ENCODE results near the gene PPIL6.
A peak's percentile ranks its signal among the peaks of the same experiment; 100 is the strongest.

PPIL6 gene

DNA sequence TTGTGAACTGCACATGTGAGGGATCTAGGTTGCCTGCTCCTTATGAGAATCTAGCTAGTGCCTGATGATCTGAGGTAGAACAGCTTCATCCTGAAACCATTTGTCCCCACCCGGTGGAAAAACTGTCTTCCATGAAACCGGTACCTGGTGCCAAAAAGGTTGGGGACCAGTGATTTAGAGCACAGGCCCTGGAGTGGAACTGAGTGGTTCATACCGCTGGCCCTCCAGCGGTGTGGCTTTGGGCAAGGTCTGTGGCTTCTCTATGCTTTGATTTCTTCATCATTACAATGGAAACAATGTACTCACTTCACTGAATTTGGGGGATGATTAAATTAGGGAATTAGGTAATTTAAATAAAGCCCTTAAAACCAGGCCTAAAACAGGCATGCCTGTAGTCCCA lies 94.4 kb downstream of the PPIL6 start:
- peaks cover 2% of the 10 kb centered on the region for H3K79me2 ChIP-seq (ENCODE audit: control insufficient read depth, insufficient read depth, low read length, poor library complexity)
- peaks cover 15% of the 10 kb centered on the region for H3K79me1 ChIP-seq (ENCODE audit: low read length)
- no peak overlapping the region for H3K4me2 ChIP-seq (ENCODE audit: low read length)
- H3K36me3 ChIP-seq (ENCODE audit: control insufficient read depth in 1 of 2, insufficient read depth in 2 of 2, low read length in 2 of 2), result no peaks in the 10 kb centered on the region
- no peak overlapping the region for H4K8ac ChIP-seq (ENCODE audit: low read depth, low read length)
- no peak overlapping the region for H2AK5ac ChIP-seq (ENCODE audit: low read length)
- no CpG with 5 or more reads among the region's 4 CpGs for WGBS (ENCODE audit: extremely low coverage, insufficient coverage, insufficient read length)
- H2BK120ac ChIP-seq (ENCODE audit: insufficient read depth, low read length, poor library complexity), result no peak overlapping the region
- H3K4me3 ChIP-seq (ENCODE audit: low read depth, low read length), result no peak overlapping the region
- H3K18ac ChIP-seq (ENCODE audit: low read length), result no peak overlapping the region
- no peak overlapping the region for H3K9ac ChIP-seq (ENCODE audit: low read length)
- no peaks in the 10 kb centered on the region for H3K27me3 ChIP-seq (ENCODE audit: insufficient read depth, low read length)
- H2BK5ac ChIP-seq (ENCODE audit: low read depth, low read length, poor library complexity), result no peak overlapping the region
- no peak overlapping the region for H2AFZ ChIP-seq (ENCODE audit: insufficient read depth, low read length, poor library complexity)
- H3K27ac ChIP-seq (ENCODE audit: low read depth, low read length), result no peak overlapping the region
- H4K12ac ChIP-seq (ENCODE audit: low read depth, low read length), result no peak overlapping the region
- peak overlapping the region; percentile 73 for H4K91ac ChIP-seq (ENCODE audit: low read depth, low read length)
- H3K4me1 ChIP-seq (ENCODE audit: control insufficient read depth in 1 of 2, insufficient read depth in 2 of 2, low read length in 2 of 2), result peaks cover 13 to 34% of the 10 kb centered on the region in 2 experiments
- H3K23ac ChIP-seq (ENCODE audit: low read length), result no peak overlapping the region
- no peak overlapping the region for H3K4ac ChIP-seq (ENCODE audit: low read depth, low read length)
- H3K14ac ChIP-seq (ENCODE audit: low read length), result no peak overlapping the region
- H3K9me3 ChIP-seq (ENCODE audit: insufficient read depth, low read depth, low read length), result no peaks in the 10 kb centered on the region
- H2BK12ac ChIP-seq (ENCODE audit: low read length), result no peak overlapping the region
- no peak for DNase-seq

DNA sequence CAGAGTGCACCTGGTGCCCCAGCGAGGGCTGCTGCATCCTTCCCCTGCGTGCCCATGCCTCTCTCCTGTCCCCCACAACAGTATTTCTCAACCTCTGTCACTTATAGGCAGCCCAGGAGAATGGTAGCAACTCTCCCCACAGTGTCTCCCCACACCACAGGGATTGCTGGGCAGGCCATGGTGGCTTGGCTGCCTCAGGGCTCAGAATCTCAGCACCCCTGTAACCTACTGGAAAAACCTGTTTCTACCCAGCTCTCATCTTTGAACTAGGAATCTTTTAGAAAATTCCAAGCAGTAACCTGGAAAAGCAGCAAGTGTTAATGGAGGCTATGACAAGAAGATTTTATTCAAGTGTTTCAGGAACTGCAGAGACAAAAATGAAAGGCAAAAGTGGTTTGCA lies 96.2 kb downstream of the PPIL6 start:
- Histone ChIP-seq H2BK5ac (ENCODE audit: low read depth, low read length, poor library complexity) (peak overlapping the region; percentile 44), H3K4me2 (ENCODE audit: low read length) (peak overlapping the region; percentile 61), H2BK120ac (ENCODE audit: insufficient read depth, low read length, poor library complexity) (peak overlapping the region; percentile 35), H3K18ac (ENCODE audit: low read length) (peak overlapping the region; percentile 7), H3K9me3 (ENCODE audit: insufficient read depth, low read depth, low read length) (no peaks in the 10 kb centered on the region), H2BK12ac (ENCODE audit: low read length) (peak overlapping the region; percentile 78), H3K27me3 (ENCODE audit: insufficient read depth, low read length) (no peaks in the 10 kb centered on the region), H3K23ac (ENCODE audit: low read length) (no peak overlapping the region), H3K4me1 (ENCODE audit: control insufficient read depth in 1 of 2, insufficient read depth in 2 of 2, low read length in 2 of 2) (peaks cover 15 to 38% of the 10 kb centered on the region in 2 experiments), H4K8ac (ENCODE audit: low read depth, low read length) (no peak overlapping the region), H3K4ac (ENCODE audit: low read depth, low read length) (no peak overlapping the region), H3K9ac (ENCODE audit: low read length) (no peak overlapping the region), H3K79me2 (ENCODE audit: control insufficient read depth, insufficient read depth, low read length, poor library complexity) (peaks cover 2% of the 10 kb centered on the region), H3K27ac (ENCODE audit: low read depth, low read length) (peak overlapping the region; percentile 70), H3K36me3 (ENCODE audit: control insufficient read depth in 1 of 2, insufficient read depth in 2 of 2, low read length in 2 of 2) (no peaks in the 10 kb centered on the region), H4K12ac (ENCODE audit: low read depth, low read length) (no peak overlapping the region), H4K91ac (ENCODE audit: low read depth, low read length) (peak overlapping the region; percentile 85), H3K4me3 (ENCODE audit: low read depth, low read length) (no peak overlapping the region), H2AFZ (ENCODE audit: insufficient read depth, low read length, poor library complexity) (no peak overlapping the region), H3K79me1 (ENCODE audit: low read length) (peaks cover 15% of the 10 kb centered on the region), H2AK5ac (ENCODE audit: low read length) (no peak overlapping the region), H3K14ac (ENCODE audit: low read length) (peak overlapping the region; percentile 46)
- DNase-seq, result peak; percentile 69 to 87
- no CpG with 5 or more reads among the region's 2 CpGs for WGBS (ENCODE audit: extremely low coverage, insufficient coverage, insufficient read length)

DNA sequence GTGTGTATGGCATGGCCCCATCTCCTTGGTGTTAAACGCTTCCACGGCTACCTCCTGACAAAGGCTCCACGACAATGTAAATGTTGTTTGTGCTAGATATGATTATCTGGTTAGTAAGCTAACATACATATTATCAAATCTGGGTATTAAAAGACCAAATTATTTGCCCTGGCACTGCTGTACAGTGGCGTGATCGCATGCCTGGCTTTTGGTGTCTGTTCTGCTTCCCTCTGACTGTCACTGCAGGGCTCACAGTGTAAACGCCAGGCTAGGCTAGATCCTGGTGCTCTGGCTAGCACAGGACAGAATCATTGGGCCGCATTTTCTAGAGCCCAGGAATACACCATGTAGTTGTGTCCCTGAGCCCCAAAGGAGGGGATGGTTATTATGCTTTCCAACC lies 96.9 kb downstream of the PPIL6 start:
- Histone ChIP-seq H3K4ac (ENCODE audit: low read depth, low read length) (no peak overlapping the region), H3K23ac (ENCODE audit: low read length) (no peak overlapping the region), H3K27ac (ENCODE audit: low read depth, low read length) (peak overlapping the region; percentile 70), H4K91ac (ENCODE audit: low read depth, low read length) (peak overlapping the region; percentile 85), H3K79me1 (ENCODE audit: low read length) (peaks cover 15% of the 10 kb centered on the region), H3K14ac (ENCODE audit: low read length) (peak overlapping the region; percentile 46), H3K4me1 (ENCODE audit: control insufficient read depth in 1 of 2, insufficient read depth in 2 of 2, low read length in 2 of 2) (peaks cover 15 to 38% of the 10 kb centered on the region in 2 experiments), H3K9ac (ENCODE audit: low read length) (no peak overlapping the region), H2BK5ac (ENCODE audit: low read depth, low read length, poor library complexity) (peak overlapping the region; percentile 44), H2AK5ac (ENCODE audit: low read length) (peak overlapping the region; percentile 64), H2AFZ (ENCODE audit: insufficient read depth, low read length, poor library complexity) (no peak overlapping the region), H3K4me3 (ENCODE audit: low read depth, low read length) (no peak overlapping the region), H3K36me3 (ENCODE audit: control insufficient read depth in 1 of 2, insufficient read depth in 2 of 2, low read length in 2 of 2) (no peaks in the 10 kb centered on the region), H3K79me2 (ENCODE audit: control insufficient read depth, insufficient read depth, low read length, poor library complexity) (peaks cover 2% of the 10 kb centered on the region), H4K12ac (ENCODE audit: low read depth, low read length) (no peak overlapping the region), H3K27me3 (ENCODE audit: insufficient read depth, low read length) (no peaks in the 10 kb centered on the region), H4K8ac (ENCODE audit: low read depth, low read length) (no peak overlapping the region), H3K9me3 (ENCODE audit: insufficient read depth, low read depth, low read length) (no peaks in the 10 kb centered on the region), H3K4me2 (ENCODE audit: low read length) (no peak overlapping the region), H2BK120ac (ENCODE audit: insufficient read depth, low read length, poor library complexity) (peak overlapping the region; percentile 35), H2BK12ac (ENCODE audit: low read length) (peak overlapping the region; percentile 78), H3K18ac (ENCODE audit: low read length) (peak overlapping the region; percentile 7)
- WGBS (ENCODE audit: extremely low coverage, insufficient coverage, insufficient read length), result no CpG with 5 or more reads among the region's 7 CpGs
- no peak for DNase-seq

DNA sequence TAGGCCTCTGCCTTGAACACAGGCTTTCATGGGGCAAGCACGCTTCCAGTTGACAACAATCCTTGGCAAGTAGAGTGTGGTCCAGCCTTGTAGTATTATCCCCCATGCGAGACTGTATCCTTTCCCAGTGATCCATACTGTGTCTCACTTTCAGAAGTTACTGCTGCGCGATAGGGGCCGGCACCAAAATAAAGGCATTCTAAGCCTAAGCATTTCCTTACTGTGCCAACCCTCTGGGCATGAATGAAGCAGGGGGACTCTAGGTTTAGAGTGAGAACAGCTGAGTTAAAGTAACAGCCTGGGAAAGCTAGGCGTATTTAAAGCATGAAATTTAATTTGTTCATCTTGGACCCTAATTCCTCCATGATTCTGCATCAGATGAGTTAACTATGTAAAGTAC lies 97.5 kb downstream of the PPIL6 start:
- WGBS (ENCODE audit: extremely low coverage, insufficient coverage, insufficient read length), result no CpG with 5 or more reads among the region's 6 CpGs
- H3K27me3 ChIP-seq (ENCODE audit: insufficient read depth, low read length), result no peaks in the 10 kb centered on the region
- H3K18ac ChIP-seq (ENCODE audit: low read length), result no peak overlapping the region
- DNase-seq, result no peak
- H4K91ac ChIP-seq (ENCODE audit: low read depth, low read length), result peak overlapping the region; percentile 22
- no peak overlapping the region for H3K27ac ChIP-seq (ENCODE audit: low read depth, low read length)
- H3K79me1 ChIP-seq (ENCODE audit: low read length), result peaks cover 15% of the 10 kb centered on the region
- H2AK5ac ChIP-seq (ENCODE audit: low read length), result no peak overlapping the region
- no peak overlapping the region for H3K23ac ChIP-seq (ENCODE audit: low read length)
- peaks cover 2% of the 10 kb centered on the region for H3K79me2 ChIP-seq (ENCODE audit: control insufficient read depth, insufficient read depth, low read length, poor library complexity)
- H3K9me3 ChIP-seq (ENCODE audit: insufficient read depth, low read depth, low read length), result no peaks in the 10 kb centered on the region
- no peak overlapping the region for H2BK5ac ChIP-seq (ENCODE audit: low read depth, low read length, poor library complexity)
- no peak overlapping the region for H4K12ac ChIP-seq (ENCODE audit: low read depth, low read length)
- peak overlapping the region; percentile 71 for H2BK120ac ChIP-seq (ENCODE audit: insufficient read depth, low read length, poor library complexity)
- H3K14ac ChIP-seq (ENCODE audit: low read length), result no peak overlapping the region
- H3K4ac ChIP-seq (ENCODE audit: low read depth, low read length), result no peak overlapping the region
- no peak overlapping the region for H3K4me3 ChIP-seq (ENCODE audit: low read depth, low read length)
- peaks cover 15 to 34% of the 10 kb centered on the region in 2 experiments for H3K4me1 ChIP-seq (ENCODE audit: control insufficient read depth in 1 of 2, insufficient read depth in 2 of 2, low read length in 2 of 2)
- H3K4me2 ChIP-seq (ENCODE audit: low read length), result no peak overlapping the region
- H2AFZ ChIP-seq (ENCODE audit: insufficient read depth, low read length, poor library complexity), result no peak overlapping the region
- no peak overlapping the region for H4K8ac ChIP-seq (ENCODE audit: low read depth, low read length)
- peak overlapping the region; percentile 63 for H2BK12ac ChIP-seq (ENCODE audit: low read length)
- no peaks in the 10 kb centered on the region for H3K36me3 ChIP-seq (ENCODE audit: control insufficient read depth in 1 of 2, insufficient read depth in 2 of 2, low read length in 2 of 2)
- no peak overlapping the region for H3K9ac ChIP-seq (ENCODE audit: low read length)
